ENCODE results near the gene FBXO27.

- TF ChIP-seq CTCF (conservative IDR thresholded peaks at IDR 0.05; ENCODE audit: low read depth, low read length) (no peak), EZH2 (IDR thresholded peaks at IDR 0.05; ENCODE audit: borderline replicate concordance, low read depth, low read length, poor library complexity, severe bottlenecking) (no peak)
Observed at GRCh38 chr19:38979812-38980211, 52.5 kb downstream of the FBXO27 start.
